SK-N-MC (cell line): ENCODE measurements around the gene KCNIP2.

Experiments used
- EZH2 ChIP-seq: fragments of 200-600 bp; sonication (generic); IDR thresholded peaks from one replicate; pipeline ENCODE4 v1.6.1; 2017; ENCODE audit warnings: antibody characterized with exemption
- POLR2AphosphoS5 ChIP-seq: IDR thresholded peaks from 2 replicates; pipeline ENCODE4 v1.6.1; 2012; ENCODE audit warnings: mild to moderate bottlenecking, low read depth, low read length, borderline replicate concordance

DNA sequence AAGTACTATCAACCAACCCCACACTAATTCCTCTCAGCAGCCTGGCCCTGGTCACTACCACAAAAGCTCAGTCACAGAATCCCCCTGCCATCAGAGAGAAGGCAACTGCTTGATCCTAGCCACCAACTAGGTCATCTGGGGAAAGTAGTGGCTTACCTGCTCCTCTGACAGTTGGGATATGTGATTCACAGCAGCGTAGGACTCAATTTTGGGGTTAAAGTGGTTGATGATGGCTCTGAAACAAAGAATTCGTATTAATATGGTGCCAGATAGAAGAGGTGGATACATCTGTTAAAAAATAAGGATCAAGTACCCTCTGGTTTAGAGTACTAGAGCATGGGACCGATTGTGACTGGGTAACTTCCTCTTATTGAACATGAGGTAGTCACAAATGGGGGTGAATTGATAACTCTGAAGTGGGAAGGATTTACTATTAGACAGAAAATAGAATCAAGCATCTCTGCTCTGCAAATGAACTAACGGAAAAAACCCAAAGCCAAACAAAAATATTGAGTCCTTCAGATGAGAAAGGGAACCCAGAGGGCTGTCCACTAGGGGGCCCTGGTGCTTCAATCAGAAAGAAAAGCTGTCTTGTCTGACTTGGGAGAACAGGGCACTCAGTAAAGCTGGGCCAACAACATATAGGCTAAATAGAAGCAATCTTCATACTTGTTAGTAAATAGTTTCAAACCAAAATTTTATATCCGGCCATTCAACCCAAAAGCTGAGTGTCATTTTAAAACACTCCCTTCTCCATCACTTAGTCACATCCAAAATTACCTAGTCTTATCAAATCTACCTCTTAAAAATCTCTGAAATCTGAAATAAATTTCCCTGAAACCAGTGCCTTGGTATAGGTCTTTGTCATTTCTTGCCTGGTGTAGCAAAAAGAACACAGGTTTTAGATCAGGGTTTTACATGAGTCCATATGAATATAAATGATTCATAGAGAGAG, 45.9 kb upstream of the KCNIP2 start:
- TF ChIP-seq POLR2AphosphoS5 (no peak), EZH2 (no peak)
